Fibroblast of the aortic adventitia (primary cell): ENCODE data around the gene BDKRB1. TPM values are rescaled to one million over a fixed set of nuclear protein-coding genes. Genes with fewer than 3 reads are reported as not detected.

ENCODE experiments used
- DNase-seq: peaks from one replicate; pipeline ENCODE4 v3.0.0-alpha.2; 2010; ENCODE audit warnings: low read depth
- H3K4me3 ChIP-seq: 2 replicates; pipeline ENCODE4 v1.5.1; 2011; ENCODE audit warnings: low read depth, mild to moderate bottlenecking, control low read depth, low read length, moderate library complexity
- CTCF ChIP-seq: IDR thresholded peaks from 2 replicates; pipeline ENCODE4 v1.5.1; 2011; ENCODE audit warnings: mild to moderate bottlenecking, low read length, control low read depth, inconsistent platforms; ENCODE audit not compliant: insufficient read depth
- total RNA-seq: library from RNA; depleted of rRNA; stranded (reverse); fragments of >200 nt; gene quantifications from 2 replicates; pipeline ENCODE4 v1.2.3, GENCODE V29; 2012; ENCODE audit warnings: low replicate concordance

Gene BDKRB1
- total RNA-seq, 1 donor: 6.9 TPM

GRCh38 chr14:96256407-96256806 lies 397 bp downstream of the BDKRB1 start:
- peak overlapping the region; percentile 61 for H3K4me3 ChIP-seq

DNA sequence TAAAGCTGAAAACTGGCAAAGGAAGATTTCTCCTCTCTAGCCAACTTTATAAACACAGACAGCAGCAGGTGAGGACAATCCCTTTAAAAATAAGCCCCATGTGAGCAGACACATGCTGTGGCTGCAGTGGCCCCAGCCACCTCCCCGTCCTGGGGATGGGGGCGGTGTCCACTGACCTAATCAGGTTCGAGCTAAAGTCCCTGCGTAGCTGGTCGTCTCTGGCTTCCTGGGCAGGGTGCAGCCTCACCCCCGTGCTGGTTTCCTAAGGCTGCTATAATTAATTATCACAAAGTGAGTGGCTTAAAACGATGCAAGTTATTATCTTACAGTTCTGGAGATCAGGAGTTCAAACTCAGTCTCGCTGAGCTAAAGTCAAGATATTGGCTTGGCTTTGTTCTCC lies 1.0 kb downstream of the BDKRB1 start:
- no peak for DNase-seq
- TF ChIP-seq CTCF: no peak
- H3K4me3 ChIP-seq: peak overlapping the region; percentile 61

More at GRCh38 chr14:96256407-96256806, 397 bp downstream of the BDKRB1 start:
- DNase-seq: peak; percentile 79
- peak; percentile 53 for TF ChIP-seq CTCF

- DNase-seq: no peak
- peak overlapping the region; percentile 61 for H3K4me3 ChIP-seq
- no peak for TF ChIP-seq CTCF
Measured at GRCh38 chr14:96257900-96258299, 1.9 kb downstream of the BDKRB1 start.

- DNase-seq: peak; percentile 93
- TF ChIP-seq CTCF: no peak
- no peak overlapping the region for H3K4me3 ChIP-seq
Measured at GRCh38 chr14:96260341-96260821, 4.4 kb downstream of the BDKRB1 start.

- DNase-seq: no peak
- no peak for TF ChIP-seq CTCF
- H3K4me3 ChIP-seq: no peak overlapping the region
Measured at GRCh38 chr14:96261053-96261452, 5.0 kb downstream of the BDKRB1 start.

DNA sequence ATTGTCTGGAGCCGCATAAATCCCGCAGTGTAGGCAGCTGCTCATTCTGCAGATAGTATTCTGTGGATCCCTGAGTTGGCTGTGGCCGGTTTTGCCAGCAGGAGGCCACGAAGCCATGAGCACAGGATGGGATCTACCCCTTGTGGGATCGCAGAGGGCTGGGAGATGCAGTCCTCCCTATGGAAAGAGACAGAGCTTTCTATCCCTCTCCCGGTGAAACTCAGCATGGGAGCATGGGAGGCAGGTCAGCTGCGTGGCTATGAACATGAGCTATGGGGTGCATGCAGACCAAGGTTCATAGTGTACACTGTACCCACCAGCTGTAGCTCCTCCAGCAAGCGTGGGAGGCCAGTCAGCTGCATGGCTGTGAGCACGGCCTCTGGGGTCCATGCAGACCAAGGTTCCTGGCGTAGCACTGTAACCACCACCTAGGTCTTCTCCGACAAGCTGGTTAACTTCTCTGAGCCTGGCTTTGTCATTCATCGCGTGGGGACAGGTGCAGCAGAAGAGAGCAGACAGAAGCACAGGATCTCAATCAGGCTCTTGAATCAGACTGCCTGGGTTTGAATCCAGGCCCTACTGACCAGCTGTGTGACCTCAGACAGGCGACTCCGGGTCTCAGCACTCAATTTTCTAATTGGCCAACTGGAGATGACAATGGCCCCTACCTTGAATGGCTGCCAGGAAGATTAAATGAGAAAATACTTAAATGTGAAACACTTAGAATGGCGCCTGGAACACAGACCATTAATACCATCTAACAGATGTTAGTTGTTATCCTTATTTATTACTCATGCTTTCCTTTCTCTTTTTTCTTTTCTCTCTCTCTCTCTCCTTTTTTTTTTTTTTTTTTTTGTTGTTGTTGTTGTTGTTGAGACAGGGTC lies 6.0 kb downstream of the BDKRB1 start:
- DNase-seq: no peak
- no peak for TF ChIP-seq CTCF
- H3K4me3 ChIP-seq: no peak overlapping the region
